GM10266 (cell line): ENCODE results near the gene GRK6.

ENCODE experiments used
- DNase-seq: peaks from one replicate; pipeline ENCODE4 v3.0.0; 2012; ENCODE audit errors: extremely low spot score
- TF ChIP-seq, protein P1 (sequence below): IDR thresholded peaks from 2 replicates; pipeline ENCODE4 v1.5.1; 2012; ENCODE audit warnings: mild to moderate bottlenecking, low read depth; ENCODE audit not compliant: control insufficient read depth, insufficient read depth; ENCODE audit errors: missing control alignments

Gene GRK6

DNA sequence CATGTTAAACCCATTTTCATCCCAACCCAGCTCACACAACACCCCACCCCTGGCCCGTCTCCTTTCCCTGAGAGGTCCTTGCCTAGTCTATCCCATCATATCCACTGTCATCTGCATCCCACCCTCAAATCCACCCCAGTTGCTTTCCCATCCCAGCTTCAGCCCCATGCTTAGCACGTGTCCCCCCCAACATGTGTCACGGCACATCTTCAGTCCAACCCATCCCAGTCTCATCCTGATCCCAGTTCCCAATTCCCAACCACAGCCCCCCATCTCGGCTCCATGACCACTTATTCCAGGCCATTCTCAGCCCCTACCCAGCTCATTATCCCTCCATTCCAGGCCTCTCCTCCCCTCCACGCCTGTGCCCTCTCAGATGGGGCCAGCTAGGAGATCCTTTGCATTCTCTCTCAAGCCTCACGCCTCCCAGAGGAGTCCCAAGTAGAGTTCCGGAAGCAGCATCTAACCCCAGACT, 47.6 kb downstream of the GRK6 start:
- TF ChIP-seq, protein P1, sequence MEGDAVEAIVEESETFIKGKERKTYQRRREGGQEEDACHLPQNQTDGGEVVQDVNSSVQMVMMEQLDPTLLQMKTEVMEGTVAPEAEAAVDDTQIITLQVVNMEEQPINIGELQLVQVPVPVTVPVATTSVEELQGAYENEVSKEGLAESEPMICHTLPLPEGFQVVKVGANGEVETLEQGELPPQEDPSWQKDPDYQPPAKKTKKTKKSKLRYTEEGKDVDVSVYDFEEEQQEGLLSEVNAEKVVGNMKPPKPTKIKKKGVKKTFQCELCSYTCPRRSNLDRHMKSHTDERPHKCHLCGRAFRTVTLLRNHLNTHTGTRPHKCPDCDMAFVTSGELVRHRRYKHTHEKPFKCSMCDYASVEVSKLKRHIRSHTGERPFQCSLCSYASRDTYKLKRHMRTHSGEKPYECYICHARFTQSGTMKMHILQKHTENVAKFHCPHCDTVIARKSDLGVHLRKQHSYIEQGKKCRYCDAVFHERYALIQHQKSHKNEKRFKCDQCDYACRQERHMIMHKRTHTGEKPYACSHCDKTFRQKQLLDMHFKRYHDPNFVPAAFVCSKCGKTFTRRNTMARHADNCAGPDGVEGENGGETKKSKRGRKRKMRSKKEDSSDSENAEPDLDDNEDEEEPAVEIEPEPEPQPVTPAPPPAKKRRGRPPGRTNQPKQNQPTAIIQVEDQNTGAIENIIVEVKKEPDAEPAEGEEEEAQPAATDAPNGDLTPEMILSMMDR: no peak
- DNase-seq: no peak

DNA sequence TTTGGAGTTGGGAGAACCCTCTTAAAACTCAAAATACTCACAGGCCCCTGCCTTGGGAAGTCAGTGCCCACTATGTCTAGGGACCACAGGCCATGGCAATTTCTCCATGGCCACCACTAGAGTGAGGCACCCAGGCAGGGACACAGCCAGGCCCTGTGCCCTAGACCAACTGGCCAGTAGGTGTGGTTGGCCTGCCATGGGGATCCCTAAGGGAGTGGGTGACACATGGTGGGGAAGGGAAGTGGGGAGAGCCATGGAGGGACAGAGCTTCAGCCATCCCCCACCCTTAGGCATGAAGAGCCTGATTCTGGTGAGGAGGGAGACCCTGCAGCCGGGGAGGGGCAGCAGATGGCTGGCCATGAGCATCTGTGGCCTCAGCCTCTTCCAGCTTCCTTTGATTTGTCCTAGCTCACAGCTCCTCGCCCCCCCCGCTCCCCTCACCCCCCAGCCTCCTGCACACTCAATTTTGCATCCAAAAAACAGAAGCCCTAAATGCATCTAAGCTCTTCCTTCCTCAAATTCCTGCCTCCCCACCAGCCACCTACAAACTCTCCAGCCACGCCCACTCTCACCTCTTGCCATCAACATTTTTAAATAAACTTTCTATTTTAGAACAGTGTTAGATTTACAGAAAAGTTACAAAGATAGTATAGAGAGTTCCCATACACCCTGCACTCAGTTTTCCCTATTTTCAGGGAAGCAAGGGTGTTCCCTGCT, 48.5 kb downstream of the GRK6 start:
- DNase-seq: no peak

DNA sequence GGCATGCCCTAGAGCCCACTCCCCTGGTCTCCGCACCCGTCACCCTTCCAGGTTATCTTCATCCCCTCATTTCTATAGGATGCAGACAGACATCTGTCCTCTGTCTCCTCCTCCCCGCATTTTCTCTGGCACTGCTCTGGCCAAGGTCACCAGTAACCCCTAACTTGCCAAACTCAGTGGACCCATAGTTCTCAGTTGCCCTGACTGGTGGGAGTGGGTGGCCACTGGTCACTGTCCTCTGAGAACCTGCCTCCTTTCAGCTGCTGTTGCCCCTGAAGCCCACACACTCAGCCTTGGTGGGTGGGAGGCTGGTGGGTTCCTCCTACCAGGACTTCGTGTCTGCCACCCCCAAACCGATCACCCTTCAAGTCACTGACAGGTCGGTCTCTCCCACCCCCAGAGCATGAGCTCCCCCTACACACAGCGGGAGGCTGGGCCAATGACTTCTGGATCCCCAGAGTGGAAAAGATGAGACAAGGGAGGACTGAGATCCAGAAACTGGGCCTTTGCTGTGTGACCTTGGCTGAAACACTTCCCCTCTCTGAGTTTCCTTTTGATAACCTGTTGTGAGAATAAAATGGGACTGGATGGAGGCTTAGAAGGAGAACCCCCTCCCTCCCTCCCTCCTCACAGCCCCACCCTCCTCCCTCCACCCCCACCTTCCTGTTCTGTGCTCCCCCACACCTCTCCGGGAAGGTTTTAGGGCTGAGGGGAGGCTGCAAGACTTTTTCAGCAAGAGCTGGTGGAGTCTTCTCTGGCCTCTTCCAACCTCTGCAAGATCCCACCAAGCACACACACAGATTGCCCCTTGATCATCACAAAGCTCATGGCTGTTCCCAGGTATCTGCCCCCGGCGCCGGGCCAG, 49.3 kb downstream of the GRK6 start:
- DNase-seq: no peak
- TF ChIP-seq, protein P1: no peak

More for the DNA sequence above, 48.5 kb downstream of the GRK6 start:
- TF ChIP-seq, protein P1: no peak

DNA sequence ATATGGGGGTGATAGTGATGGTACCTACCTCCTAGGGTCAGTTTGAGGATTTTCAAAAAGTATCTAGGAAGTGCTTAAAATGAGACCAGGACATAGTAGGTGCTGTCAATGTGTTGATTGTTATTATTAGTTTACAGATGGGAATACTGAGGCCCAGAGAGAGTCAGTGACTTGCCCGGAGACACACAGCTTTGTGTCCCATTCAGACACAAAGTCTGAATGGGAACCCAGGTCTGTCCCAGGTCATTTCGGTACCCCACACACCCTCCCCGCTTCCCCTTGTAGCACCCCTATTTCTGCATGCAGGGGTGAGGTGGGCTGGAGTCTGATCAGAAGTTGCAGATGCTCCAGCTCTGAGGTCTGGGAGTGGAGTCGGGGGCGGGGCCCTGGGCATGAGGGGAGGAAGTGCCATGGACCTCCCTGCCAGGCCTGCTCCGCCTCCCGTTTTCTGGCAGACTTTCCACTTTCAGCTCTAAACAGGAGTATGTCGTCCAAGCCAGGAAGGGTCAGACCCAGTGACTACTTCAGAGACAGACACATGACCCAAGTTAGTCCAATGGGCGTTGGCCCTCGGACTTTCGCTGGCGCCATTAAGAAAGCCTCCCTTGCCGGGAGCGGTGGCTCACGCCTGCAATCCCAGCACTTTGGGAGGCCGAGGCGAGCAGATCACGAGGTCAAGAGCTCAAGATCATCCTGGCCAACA, 50.2 kb downstream of the GRK6 start:
- TF ChIP-seq, protein P1: no peak
- DNase-seq: no peak

DNA sequence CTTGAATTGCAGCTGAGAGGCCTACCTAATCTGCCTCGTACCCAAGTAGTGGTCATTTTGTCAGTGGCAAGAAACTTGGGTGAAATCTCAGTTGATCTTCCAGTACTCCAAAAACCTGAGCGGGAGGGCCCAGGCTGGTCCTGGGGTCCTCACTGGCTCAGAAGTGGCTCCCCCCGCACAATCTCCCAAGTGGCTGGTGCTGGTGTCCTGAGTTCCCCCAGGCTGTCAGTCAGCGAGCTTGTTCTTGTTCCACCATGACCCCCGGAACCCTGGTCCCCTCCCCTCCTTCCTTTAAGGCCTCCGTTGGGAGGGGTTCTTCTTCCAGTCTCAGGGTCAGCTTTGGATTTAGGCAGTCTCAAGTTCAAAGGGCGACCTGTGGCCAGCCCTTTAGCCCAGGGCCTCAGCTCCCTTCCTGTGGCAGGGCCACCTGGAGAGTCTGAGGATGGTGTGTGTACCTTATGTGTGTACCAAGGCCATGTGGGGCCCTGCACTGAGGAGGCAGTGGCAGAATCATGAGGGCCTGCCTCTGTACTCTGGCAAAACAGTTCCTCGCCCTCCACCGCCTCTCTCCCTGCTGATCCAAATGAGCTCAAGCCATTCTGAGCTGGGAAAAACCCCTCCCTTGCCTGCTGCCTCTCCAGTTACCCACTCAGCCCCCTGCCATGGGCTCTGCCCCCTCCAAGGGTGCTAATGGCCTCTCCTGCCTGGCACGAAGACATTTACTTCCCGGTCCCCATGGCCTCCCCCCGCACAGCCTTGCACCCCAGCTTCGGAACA, 51.4 kb downstream of the GRK6 start:
- no peak for DNase-seq
- TF ChIP-seq, protein P1: no peak

DNA sequence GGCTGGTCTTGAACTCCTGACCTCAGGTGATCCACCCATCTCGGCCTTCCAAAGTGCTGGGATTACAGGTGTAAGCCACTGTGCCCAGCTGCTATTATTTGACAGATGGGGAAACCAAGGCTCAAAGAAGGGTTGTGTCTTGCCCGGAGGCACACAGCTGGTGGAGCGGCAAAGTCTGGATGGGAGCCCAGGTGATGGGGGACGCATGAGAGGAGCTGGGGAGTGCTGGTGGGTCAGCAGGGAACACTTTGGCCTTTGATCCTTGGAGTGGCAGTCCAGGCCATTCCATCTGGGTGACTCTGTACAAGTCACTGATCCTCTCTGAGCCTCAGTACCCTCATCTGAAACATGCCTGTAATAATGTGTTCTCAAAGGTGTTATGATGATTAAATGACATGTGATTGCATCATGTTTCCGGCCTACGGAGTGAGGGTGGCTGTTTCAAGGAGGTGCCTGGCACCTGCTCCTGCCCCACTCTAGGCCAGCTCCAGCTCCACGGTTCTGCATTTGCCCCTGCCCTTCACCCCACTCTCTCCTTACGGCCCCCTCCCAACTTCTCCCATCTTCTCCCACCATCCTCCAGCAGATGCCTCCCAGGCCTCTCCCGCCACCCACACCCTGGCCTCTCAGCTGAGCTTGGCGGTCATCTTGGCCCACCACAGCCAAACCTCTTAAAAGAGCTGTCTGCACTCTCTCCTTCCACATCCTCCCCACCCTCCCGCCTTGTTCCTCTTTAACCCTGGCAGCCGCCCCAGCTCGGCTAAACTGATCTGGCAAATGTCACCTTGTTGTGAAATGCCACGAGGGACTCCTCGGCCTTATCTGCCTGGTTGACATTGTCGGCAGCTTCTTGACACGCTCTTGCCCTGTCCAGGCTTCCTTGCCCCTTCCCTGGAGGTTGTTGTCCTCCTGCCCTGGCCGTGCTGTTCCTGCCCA, 52.5 kb downstream of the GRK6 start:
- no peak for DNase-seq
- TF ChIP-seq, protein P1: no peak
